ENCODE measurements around the gene HELZ. TPM values are rescaled to one million over a fixed set of nuclear protein-coding genes. Genes with fewer than 3 reads are reported as not detected.

HELZ gene
- total RNA-seq, 1 donor = 89.8 TPM

DNA sequence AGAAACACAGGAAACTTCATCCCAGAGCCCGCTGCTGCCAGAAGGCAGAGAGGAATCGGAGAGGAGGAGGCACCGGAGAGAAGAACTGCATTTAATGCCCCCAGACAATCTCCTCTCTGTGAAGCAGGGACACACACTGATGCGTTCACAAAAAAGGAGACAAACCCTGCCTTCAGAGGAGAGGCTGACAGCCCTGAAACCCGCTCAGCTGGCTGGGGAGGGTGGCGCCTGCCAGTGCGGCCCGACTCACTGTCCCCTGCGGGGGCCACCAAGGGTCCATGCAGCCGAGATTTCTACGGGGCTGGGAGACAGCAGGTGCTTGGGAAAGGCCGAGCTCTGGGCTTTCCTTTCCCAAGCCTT is 222.6 kb downstream of the HELZ start:
- TF ChIP-seq, protein P1, sequence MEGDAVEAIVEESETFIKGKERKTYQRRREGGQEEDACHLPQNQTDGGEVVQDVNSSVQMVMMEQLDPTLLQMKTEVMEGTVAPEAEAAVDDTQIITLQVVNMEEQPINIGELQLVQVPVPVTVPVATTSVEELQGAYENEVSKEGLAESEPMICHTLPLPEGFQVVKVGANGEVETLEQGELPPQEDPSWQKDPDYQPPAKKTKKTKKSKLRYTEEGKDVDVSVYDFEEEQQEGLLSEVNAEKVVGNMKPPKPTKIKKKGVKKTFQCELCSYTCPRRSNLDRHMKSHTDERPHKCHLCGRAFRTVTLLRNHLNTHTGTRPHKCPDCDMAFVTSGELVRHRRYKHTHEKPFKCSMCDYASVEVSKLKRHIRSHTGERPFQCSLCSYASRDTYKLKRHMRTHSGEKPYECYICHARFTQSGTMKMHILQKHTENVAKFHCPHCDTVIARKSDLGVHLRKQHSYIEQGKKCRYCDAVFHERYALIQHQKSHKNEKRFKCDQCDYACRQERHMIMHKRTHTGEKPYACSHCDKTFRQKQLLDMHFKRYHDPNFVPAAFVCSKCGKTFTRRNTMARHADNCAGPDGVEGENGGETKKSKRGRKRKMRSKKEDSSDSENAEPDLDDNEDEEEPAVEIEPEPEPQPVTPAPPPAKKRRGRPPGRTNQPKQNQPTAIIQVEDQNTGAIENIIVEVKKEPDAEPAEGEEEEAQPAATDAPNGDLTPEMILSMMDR (IDR thresholded peaks at IDR 0.05; ENCODE audit: insufficient read depth, low read depth, low read length) = no peak
- no peak for DNase-seq (ENCODE audit: low read depth)
- no peak overlapping the region for H3K4me3 ChIP-seq (ENCODE audit: low read depth, low read length)

DNA sequence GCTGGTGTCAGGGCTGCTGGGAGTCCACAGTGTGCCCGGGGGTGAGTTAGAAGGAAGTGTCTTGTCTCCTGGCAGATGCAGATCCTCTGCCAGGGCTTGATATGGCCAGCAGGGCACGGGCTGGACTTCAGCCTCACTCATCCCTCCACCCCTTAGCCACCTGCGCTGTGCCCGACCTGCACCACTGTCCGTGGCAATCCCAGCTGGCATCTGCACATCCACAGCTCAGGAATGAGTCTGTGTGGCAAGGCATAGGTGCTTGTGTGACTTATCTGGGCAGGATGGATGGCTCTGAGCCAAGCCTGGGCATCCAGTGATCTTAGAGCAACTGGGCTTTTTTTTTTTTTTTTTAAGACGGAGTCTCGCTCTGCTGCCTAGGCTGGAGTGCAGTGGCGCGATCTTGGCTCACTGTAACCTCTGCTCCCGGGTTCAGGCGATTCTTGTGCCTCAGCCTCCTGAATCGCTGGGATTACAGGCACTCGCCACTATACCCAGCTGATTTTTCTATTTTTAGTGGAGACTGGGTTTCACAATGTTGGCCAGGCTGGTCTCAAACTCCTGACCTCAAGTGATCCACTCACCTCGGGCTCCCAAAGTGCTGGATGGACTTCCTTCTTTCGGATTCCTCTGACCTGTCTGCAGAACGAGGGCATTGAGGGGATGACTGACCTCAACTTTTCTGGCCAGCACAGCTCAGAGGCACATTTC is 223.1 kb downstream of the HELZ start:
- TF ChIP-seq, protein P1 (IDR thresholded peaks at IDR 0.05; ENCODE audit: insufficient read depth, low read depth, low read length) = no peak
- DNase-seq (ENCODE audit: low read depth) = no peak

DNA sequence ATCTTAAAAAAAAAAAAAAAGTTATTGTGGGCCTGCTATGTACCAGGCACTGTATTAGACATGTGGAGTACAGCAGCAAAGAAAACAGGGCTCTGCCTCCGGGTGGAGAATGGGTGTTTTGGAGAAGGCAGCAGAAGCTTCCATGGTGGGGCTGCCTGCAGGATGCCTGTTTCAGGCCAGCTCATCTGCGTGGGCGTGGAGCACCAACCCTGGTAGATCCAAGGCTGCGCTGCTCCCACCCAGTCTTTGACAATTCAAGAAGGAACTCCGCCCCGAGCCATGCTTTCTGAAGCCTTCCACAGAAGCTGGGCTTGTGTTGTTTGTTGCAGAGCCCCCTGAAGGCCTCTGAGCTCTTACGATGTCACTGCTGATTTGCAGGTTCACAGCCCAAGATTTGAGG is 223.8 kb downstream of the HELZ start:
- TF ChIP-seq, protein P1 (IDR thresholded peaks at IDR 0.05; ENCODE audit: insufficient read depth, low read depth, low read length) = no peak
- DNase-seq (ENCODE audit: low read depth) = no peak
- H3K4me3 ChIP-seq (ENCODE audit: low read depth, low read length) = no peak overlapping the region

More for the DNA sequence above, 223.1 kb downstream of the HELZ start:
- H3K4me3 ChIP-seq (ENCODE audit: low read depth, low read length) = no peak overlapping the region

Small RNA genes within 50 kb of the gene (small RNA-seq; reads per million reads assigned to genes)
- gene AC007448.1 (not detected), gene RF00393 (not detected), gene RNA5SP447 (not detected)

Other genes with a start within 250 kb of the HELZ start
- gene CACNG1, start 200.6 kb downstream of the HELZ start, total RNA-seq = not detected in 2 replicates
- 19.6 and 32.4 TPM in 2 replicates for gene PSMD12, start 121.4 kb upstream of the HELZ start, total RNA-seq
- 3.9 and 4.3 TPM in 2 replicates for gene PITPNC1, start 132.1 kb upstream of the HELZ start, total RNA-seq

All from fibroblast of villous mesenchyme (primary cell).